Measurements from ENCODE around the gene WNK1.

The WNK1 gene

GRCh38 chr12:759628-760027 lies 7.2 kb downstream of the WNK1 start:
- ChIA-PET POLR2A (no interaction called here), CTCF (no interaction called here)
- no peaks in the 10 kb centered on the region for H3K9me3 ChIP-seq (ENCODE audit: control insufficient read depth, insufficient read depth, low read depth, low read length)
- no peak overlapping the region for H3K27ac ChIP-seq (ENCODE audit: extremely low read depth, low read depth, low read length)
- H3K4me3 ChIP-seq (ENCODE audit: low read depth, low read length): no peak overlapping the region
- TF ChIP-seq BCL11B (tag by site-specific recombination; IDR thresholded peaks at IDR 0.05; ENCODE audit: low read depth) (no peak), ZNF157 (tag by site-specific recombination; IDR thresholded peaks at IDR 0.05) (no peak), ZNF133 (tag by site-specific recombination; IDR thresholded peaks at IDR 0.05) (no peak), ZNF184 (tag by site-specific recombination; IDR thresholded peaks at IDR 0.05) (no peak), ZNF37A (tag by site-specific recombination; IDR thresholded peaks at IDR 0.05) (no peak), ZNF2 (tag by site-specific recombination; IDR thresholded peaks at IDR 0.05) (no peak), TCF7L2 (IDR thresholded peaks at IDR 0.05; ENCODE audit: borderline replicate concordance, low read depth, low read length) (no peak), ZNF223 (tag by site-specific recombination; IDR thresholded peaks at IDR 0.05) (no peak), ZBTB11 (tag by site-specific recombination; conservative IDR thresholded peaks at IDR 0.05; ENCODE audit: low read depth) (no peak)
- H3K36me3 ChIP-seq (ENCODE audit: control insufficient read depth in 2 of 2, insufficient read depth in 1 of 2, low read length in 2 of 2): no peaks in the 10 kb centered on the region
- no peaks in the 10 kb centered on the region for H3K4me1 ChIP-seq (ENCODE audit: control insufficient read depth, insufficient read depth, low read length)

GRCh38 chr12:761256-761655 lies 8.9 kb downstream of the WNK1 start:
- ChIA-PET CTCF (interaction anchor here (1.4 kb wide), 1 partner anchor 54 kb away, joined by 4 read pairs; no protein-coding TSS in a partner anchor), POLR2A (interaction anchor here (0.7 kb wide), 1 partner anchor 10 kb away, joined by 3 read pairs; no protein-coding TSS in a partner anchor)
- Histone ChIP-seq H3K4me1 (ENCODE audit: control insufficient read depth, insufficient read depth, low read length) (no peaks in the 10 kb centered on the region), H3K9me3 (ENCODE audit: control insufficient read depth, insufficient read depth, low read depth, low read length) (no peaks in the 10 kb centered on the region), H3K27ac (ENCODE audit: extremely low read depth, low read depth, low read length) (no peak overlapping the region), H3K4me3 (ENCODE audit: low read depth, low read length) (no peak overlapping the region), H3K36me3 (ENCODE audit: control insufficient read depth in 2 of 2, insufficient read depth in 1 of 2, low read length in 2 of 2) (no peaks in the 10 kb centered on the region; a peak in 1 of 3 replicates)
- TF ChIP-seq ZNF140 (tag by site-specific recombination; IDR thresholded peaks at IDR 0.05): no peak
- no peak for TF ChIP-seq ZNF341 (tag by site-specific recombination; IDR thresholded peaks at IDR 0.05; ENCODE audit: low read depth)
- TF ChIP-seq ZNF214 (tag by site-specific recombination; IDR thresholded peaks at IDR 0.05; ENCODE audit: borderline replicate concordance): no peak
- no peak for TF ChIP-seq YY1 (tag by site-specific recombination; IDR thresholded peaks at IDR 0.05)
- TF ChIP-seq ZNF18 (tag by site-specific recombination; IDR thresholded peaks at IDR 0.05): no peak
- TF ChIP-seq OSR2 (tag by site-specific recombination; IDR thresholded peaks at IDR 0.05): no peak
- TF ChIP-seq MYNN (tag by site-specific recombination; IDR thresholded peaks at IDR 0.05; ENCODE audit: borderline replicate concordance): no peak
- TF ChIP-seq ZNF555 (tag by site-specific recombination; conservative IDR thresholded peaks at IDR 0.05): no peak
- no peak for TF ChIP-seq ZBTB10 (tag by site-specific recombination; IDR thresholded peaks at IDR 0.05)
- no peak for TF ChIP-seq SCRT1 (tag by site-specific recombination; IDR thresholded peaks at IDR 0.05; ENCODE audit: borderline replicate concordance)
- no peak for TF ChIP-seq ZNF133 (tag by site-specific recombination; IDR thresholded peaks at IDR 0.05)
- no peak for TF ChIP-seq YY2 (tag by site-specific recombination; IDR thresholded peaks at IDR 0.05)
- no peak for TF ChIP-seq ZNF785 (tag by site-specific recombination; IDR thresholded peaks at IDR 0.05)
- TF ChIP-seq ZNF571 (tag by site-specific recombination; IDR thresholded peaks at IDR 0.05): no peak
- no peak for TF ChIP-seq ZNF560 (tag by site-specific recombination; IDR thresholded peaks at IDR 0.05; ENCODE audit: borderline replicate concordance)
- TF ChIP-seq ZNF580 (tag by site-specific recombination; IDR thresholded peaks at IDR 0.05): no peak

All from HEK293 (cell line).